HG02571 (cell line): ENCODE measurements around the gene ZBTB16.

Source experiments
- ATAC-seq: cut with Tn5 transposase; IDR thresholded peaks from one replicate; pipeline ENCODE4 v1.9.1; 2021; ENCODE audit warnings: mild to moderate bottlenecking, moderate library complexity; ENCODE audit not compliant: unreplicated experiment

Gene ZBTB16

DNA sequence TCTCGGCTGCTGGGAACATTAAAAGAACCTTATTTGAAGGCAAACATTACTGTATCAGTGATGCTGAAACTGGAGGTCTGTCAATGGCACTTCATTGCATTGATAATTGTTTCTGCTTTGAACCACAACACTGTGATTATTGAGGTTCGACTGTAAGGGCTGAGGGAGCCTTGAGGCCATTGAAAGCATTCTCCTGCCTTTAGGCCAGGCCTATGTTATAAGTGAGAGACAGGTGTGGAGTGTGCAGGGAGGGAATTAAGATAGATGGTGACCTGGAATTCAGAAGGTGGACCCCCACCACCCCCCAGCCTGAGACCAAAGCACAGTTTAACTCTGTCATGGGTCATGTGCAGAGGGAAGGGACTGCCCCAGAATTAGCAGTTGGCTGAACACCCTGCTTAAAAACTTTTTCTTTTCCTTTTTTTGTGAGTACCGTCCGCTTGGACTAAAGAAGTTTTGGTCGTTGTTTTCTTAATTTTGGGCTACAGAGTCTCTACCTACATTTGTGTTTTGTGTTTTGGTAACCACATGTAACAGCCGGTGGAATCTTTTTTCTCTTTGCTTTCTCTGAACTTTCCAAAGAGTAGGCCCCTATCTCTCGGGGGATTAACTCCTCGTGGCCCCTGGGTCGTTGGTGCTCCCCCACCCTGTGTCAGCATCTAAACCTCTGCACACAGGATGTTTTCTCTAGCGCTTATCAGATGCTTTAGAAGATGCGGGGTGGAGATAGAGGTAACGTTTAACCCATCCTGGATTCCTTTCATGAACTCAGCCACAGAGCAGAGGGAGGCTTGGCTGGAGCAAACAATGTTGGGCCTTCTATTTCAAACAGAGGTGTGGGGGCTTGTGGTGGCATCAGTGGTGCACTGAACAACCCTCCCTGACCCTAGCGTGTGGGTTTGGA, 43.7 kb downstream of the ZBTB16 start:
- no peak for ATAC-seq

DNA sequence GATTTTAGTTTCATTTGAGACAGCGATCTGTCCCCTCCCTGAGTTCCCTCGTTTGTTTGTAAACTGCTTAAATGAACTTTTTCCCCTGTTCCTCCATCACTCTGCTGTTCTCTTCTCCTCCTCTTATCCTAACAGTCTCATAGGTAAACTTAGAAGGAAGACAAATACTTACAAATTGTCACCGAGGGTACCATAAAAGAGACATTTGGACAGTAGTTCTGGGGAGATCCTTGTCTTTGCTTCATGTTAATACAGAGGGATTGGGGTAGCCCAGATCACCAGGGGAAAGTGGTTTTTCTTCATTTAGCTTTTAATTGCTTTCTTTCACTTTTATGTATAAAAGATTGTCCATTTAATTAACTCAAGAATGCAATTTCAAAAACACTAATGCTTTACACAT, 46.1 kb downstream of the ZBTB16 start:
- ATAC-seq, result no peak

DNA sequence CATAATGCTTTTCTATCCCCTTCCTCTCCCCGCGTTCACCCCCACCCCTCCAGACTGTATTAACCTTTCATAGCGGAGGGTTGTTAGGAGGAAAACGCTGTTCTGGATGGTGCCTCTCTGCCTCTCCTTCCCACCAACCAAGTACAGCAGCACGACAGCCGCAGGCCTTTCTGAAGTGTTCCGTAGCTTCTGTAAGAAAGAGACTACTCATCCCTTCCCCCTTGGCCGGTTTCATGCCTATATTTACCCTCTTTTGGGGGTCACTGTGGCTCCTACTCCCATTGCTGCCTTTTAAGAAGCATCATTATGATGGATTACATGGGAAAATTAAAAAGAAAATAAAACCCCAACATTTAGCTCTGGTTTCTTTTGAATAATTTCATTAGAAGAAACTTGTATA, 46.5 kb downstream of the ZBTB16 start:
- no peak for ATAC-seq

GRCh38 chr11:114106986-114107385, 47.5 kb downstream of the ZBTB16 start:
- no peak for ATAC-seq

GRCh38 chr11:114108501-114109205, 49.1 kb downstream of the ZBTB16 start:
- no peak for ATAC-seq

DNA sequence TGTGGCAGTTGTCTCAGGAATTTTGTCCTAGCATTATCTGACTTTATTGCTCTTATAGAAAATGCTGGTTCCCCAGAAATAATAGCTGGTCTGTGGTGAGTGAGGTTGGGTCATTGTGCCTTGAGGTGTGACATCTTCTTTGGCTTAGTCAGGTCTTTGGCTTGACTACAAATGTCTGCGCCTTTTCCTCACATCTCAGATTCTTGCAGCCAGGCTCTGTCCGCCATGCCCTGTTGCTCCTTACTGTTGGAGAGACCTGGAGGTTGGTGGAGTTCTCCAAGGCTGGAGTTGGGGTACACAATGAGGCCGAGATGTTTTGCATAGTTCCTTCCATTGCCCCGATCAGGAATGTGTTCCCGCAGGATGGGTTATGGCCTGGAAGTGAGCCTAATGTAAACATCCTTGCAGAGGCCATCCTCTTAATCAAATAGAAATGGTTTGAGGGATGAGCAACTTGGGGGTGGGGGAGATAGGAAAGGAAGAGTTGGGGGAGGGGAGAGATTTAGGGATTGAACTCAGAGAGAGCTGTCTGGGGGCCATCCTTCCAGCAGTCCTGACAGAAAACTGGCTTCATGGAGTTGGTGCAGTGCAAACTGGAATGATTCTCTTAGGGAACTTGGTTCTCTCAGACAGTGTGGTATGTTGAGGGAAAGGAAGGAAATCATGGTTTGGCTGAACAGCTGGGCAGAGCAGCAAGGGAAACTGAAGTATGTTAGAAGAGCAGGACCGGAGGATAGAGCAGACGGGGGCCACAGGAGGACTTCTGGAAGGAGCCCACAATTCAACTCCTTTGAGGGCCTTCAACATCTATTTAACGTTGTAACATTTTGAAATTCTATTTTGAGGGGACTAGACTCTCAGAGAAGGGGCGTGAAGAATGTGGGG, 49.9 kb downstream of the ZBTB16 start:
- ATAC-seq, result no peak

- no peak for ATAC-seq
Observed at GRCh38 chr11:114110123-114110522, 50.6 kb downstream of the ZBTB16 start.

DNA sequence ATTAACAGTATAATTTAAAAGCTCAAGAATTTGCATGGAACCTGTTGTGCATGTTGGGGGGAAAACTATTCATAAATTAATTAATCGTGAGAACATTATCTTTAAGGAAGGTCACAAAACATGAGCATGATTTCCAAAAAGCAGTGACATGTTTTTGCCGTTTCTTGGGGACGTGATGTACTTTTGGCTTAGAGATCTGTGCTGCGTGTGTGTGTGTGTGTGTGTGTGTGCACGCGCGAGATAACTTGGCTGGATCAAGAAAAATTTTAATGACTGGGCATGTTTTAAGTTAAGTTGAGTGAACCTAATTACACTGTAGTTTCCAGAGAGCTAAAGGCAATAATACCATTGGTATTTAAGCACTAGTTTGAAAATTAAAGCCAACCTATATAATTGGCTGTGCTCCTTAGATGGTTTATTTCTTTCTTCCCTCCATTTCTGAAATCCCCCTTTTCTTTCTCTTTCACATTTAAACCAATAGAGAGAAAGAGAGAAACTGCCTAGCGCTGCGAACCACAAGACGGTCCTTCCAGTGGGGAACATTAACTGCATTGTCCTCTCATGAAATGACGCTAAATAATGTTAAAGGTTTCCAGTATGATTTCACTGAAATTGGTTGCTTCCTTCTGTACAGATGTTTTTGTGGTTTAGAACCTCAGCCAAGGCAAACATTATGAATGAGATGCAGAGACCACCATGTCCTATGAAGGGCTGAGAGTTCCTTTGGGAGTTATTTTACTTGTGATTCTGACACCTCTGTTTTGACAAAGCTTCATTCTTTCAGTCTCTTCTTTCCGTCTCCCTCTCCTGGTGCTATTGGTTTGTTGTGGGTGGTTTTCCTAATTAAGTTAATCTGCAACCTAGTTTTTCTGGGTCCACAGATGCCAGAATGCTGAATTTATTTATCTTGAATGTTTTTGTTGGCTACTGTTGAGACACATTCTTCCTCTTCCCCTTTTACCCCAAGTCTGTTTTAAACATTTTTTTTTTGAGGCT, 51.7 kb downstream of the ZBTB16 start:
- ATAC-seq, result no peak

DNA sequence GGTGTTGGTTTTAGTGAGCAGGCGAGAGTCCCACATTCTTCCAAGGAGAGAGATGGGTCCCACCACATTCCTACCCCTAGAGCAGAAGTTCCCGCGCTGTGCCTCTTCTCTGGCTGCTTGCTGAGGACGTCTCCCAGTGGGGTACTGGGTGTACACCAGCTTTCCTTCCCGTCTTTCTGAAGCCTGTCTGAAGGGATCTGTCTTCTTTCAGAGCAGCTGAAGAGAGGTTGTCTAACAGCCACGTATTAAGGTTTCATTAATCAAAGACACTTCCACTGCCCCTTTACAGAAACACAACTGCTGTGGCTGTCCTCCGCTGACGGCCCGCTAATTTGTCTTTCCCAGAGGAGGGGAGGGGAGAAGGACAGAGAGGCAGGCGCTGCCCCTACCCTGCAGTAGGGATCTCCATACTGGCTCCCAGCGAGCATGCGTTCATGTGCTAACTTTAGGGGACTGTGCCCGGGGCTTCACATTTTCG, 56.0 kb downstream of the ZBTB16 start:
- no peak for ATAC-seq

- ATAC-seq, result no peak
Observed at GRCh38 chr11:114116357-114116756, 56.8 kb downstream of the ZBTB16 start.

GRCh38 chr11:114116800-114117199, 57.3 kb downstream of the ZBTB16 start:
- no peak for ATAC-seq

- ATAC-seq, result no peak
Observed at GRCh38 chr11:114120606-114121005, 61.1 kb downstream of the ZBTB16 start.

GRCh38 chr11:114121138-114121537, 61.6 kb downstream of the ZBTB16 start:
- no peak for ATAC-seq

DNA sequence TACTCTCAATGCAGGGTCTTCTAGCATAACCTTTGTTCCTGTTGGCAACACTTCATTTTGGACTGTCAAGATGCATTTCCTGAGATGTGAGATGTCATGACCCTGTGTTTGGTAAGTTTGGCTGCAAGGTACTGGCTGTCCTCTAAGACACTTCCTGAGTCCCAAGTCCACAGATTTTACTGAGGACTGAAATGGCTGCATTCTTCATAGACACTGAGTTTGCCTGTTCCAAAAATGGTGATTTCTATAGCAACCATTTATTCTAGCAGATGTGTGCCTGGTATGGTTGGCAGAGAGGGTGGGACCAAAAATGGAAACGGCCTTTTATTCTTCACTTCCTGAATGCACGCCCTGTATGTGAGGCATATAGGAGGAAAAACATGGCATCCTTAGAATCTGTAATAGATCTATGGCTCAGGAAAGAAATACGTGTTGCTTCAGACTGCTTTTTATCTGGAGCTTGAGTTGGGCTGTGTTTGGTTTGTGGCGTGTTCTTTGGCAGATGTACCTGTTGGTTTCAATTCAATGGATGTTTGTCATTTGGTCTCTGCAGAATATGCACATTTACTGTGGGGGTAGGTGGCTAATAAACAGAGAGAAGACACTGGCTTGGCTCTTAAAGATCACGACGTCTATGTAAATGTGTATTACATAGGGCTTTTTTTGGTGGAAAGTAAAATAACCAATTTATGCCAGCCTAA, 62.4 kb downstream of the ZBTB16 start:
- no peak for ATAC-seq

DNA sequence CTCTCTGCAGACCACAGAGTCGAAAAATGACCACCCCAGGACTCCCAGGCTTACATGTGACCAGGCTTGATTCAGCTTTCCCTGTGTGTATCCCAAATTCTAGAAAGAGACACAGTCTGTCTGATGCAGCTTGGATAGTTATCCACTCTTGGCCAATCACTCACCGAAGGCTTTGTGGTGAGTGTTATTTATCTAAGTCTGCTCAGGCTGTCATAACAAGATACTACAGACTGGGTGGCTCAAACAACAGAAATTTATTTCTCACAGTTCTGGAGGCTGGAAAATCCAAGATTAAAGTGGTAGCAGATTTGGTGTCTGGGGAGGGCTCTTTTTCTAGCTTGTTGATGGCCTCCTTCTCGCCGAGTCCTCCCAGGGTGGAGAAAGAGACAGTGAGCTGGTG, 63.2 kb downstream of the ZBTB16 start:
- ATAC-seq, result no peak

- ATAC-seq, result no peak
Observed at GRCh38 chr11:114123692-114124330, 64.3 kb downstream of the ZBTB16 start.

DNA sequence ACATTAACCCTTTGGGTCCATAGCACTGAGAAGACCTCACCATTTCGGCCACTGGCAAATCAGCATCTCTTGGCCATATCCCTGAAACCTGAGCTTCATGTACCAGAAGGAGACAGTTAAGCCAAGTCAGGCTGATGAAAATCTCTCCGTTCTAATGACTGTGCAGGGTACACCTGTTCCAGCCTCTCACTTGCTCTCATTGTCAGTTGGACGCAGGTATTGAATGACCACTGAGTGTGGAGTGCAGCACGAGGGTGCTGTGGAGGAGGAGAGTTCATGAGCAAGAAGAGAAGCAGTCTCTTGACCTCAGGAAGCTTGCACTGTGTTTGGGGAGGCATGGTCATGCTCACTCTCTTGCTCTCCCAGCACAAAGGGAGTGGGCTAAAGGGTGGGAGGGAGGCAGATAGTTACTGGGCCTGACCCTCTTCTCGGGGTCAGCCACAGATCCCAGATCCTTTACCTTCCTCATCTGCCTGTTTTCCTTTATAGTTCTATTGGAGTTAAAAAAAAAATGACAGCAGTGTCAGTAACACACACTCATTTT, 65.2 kb downstream of the ZBTB16 start:
- no peak for ATAC-seq

- no peak for ATAC-seq
Observed at GRCh38 chr11:114125531-114125930, 66.0 kb downstream of the ZBTB16 start.
